ENCODE results near the gene LONRF2.

DNA sequence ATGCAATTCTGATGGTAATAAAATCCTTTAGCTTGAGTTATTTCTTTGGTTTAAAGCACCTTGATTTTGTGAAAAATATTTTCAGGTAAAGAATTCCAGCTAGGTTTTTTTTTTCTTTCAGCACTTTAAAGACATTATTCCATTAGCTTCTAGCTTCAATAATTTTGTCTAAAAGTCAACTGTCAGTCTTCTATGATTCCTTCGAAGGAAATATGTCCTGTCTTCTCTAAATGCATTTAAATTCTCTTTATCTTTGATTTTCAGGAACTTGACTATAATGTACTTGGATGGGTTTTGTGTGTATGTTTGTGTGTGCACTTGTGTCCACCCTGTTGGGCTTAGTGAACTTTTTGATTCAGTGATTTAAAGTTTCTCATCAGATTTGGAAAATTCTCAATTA lies 4.7 kb downstream of the LONRF2 start:
- TF ChIP-seq, protein P1, sequence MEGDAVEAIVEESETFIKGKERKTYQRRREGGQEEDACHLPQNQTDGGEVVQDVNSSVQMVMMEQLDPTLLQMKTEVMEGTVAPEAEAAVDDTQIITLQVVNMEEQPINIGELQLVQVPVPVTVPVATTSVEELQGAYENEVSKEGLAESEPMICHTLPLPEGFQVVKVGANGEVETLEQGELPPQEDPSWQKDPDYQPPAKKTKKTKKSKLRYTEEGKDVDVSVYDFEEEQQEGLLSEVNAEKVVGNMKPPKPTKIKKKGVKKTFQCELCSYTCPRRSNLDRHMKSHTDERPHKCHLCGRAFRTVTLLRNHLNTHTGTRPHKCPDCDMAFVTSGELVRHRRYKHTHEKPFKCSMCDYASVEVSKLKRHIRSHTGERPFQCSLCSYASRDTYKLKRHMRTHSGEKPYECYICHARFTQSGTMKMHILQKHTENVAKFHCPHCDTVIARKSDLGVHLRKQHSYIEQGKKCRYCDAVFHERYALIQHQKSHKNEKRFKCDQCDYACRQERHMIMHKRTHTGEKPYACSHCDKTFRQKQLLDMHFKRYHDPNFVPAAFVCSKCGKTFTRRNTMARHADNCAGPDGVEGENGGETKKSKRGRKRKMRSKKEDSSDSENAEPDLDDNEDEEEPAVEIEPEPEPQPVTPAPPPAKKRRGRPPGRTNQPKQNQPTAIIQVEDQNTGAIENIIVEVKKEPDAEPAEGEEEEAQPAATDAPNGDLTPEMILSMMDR (IDR thresholded peaks at IDR 0.05; ENCODE audit: low read depth, low read length, poor library complexity, severe bottlenecking) = no peak
- TF ChIP-seq EZH2phosphoT487 (IDR thresholded peaks at IDR 0.05; ENCODE audit: borderline replicate concordance, low read length) = no peak

Data from DOHH2 (cell line).